ENCODE data around the gene NYNRIN. TPM values are rescaled to one million over a fixed set of nuclear protein-coding genes. Genes with fewer than 3 reads are reported as not detected.

Gene NYNRIN
- total and polyA plus RNA-seq, 10 of the 15 experiments (the other 5 are each of a cell fraction or from before 2014, with no cell fraction given) = under 0.01 to 0.15 (median 0.01) TPM; not detected in 5

DNA sequence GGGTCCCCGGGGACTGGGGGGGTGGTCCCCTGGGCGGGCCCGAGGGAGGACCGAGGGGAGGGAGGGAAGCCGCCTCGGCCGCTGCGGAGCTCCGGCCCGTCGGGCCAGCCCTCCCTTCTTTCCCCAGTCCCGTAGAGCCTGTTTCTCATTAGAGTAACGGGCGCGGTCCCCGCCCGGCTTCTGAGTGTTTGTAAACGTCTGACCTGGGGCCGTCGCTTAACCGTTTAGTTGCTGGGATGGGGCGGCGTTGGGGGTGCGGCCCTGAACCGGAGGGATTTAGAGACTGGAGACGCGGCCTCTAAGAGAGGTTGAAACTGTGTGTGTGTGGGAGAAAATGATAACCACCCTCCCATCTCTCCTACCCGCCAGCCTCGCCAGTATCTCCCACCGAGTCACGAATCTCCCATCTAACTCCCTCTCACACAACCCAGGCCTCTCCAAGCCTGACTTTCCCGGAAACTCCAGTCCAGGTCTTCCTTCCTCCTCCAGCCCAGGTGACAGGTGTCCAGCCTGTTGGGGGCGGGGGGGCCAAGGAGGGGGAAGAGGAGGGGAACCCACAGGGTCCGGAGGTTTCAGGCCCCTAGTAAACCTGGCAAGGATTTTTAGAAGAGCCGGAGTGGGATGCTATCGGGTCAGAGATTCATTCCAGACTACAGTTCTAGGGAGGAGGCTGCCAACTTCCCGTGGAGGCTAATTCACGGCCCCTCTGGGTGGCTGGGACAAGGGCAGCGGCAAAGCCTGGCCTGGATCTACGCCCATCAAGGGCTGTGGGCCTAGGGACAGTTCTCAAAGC, 31.9 kb upstream of the NYNRIN start (continued):
- TF ChIP-seq, protein P1, sequence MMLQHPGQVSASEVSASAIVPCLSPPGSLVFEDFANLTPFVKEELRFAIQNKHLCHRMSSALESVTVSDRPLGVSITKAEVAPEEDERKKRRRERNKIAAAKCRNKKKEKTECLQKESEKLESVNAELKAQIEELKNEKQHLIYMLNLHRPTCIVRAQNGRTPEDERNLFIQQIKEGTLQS (IDR thresholded peaks at IDR 0.05; ENCODE audit: borderline replicate concordance, extremely low read depth, low read depth, low read length) = no peak
- peak; percentile 56; the same call in 1 of the 2 replicates for TF ChIP-seq RAD51 (IDR thresholded peaks at IDR 0.05)
- peak; percentile 53 for TF ChIP-seq SP1 (IDR thresholded peaks at IDR 0.05; ENCODE audit: low read depth, low read length)
- peak; percentile 100 for TF ChIP-seq MEF2B (IDR thresholded peaks at IDR 0.05; ENCODE audit: partially characterized antibody, poor library complexity, severe bottlenecking)
- peak; percentile 37 for TF ChIP-seq CREB1 (IDR thresholded peaks at IDR 0.05; ENCODE audit: low read depth)
- TF ChIP-seq, protein P2, sequence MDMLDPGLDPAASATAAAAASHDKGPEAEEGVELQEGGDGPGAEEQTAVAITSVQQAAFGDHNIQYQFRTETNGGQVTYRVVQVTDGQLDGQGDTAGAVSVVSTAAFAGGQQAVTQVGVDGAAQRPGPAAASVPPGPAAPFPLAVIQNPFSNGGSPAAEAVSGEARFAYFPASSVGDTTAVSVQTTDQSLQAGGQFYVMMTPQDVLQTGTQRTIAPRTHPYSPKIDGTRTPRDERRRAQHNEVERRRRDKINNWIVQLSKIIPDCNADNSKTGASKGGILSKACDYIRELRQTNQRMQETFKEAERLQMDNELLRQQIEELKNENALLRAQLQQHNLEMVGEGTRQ (IDR thresholded peaks at IDR 0.05; ENCODE audit: borderline replicate concordance, low read depth, low read length) = no peak
- TF ChIP-seq, protein P3, sequence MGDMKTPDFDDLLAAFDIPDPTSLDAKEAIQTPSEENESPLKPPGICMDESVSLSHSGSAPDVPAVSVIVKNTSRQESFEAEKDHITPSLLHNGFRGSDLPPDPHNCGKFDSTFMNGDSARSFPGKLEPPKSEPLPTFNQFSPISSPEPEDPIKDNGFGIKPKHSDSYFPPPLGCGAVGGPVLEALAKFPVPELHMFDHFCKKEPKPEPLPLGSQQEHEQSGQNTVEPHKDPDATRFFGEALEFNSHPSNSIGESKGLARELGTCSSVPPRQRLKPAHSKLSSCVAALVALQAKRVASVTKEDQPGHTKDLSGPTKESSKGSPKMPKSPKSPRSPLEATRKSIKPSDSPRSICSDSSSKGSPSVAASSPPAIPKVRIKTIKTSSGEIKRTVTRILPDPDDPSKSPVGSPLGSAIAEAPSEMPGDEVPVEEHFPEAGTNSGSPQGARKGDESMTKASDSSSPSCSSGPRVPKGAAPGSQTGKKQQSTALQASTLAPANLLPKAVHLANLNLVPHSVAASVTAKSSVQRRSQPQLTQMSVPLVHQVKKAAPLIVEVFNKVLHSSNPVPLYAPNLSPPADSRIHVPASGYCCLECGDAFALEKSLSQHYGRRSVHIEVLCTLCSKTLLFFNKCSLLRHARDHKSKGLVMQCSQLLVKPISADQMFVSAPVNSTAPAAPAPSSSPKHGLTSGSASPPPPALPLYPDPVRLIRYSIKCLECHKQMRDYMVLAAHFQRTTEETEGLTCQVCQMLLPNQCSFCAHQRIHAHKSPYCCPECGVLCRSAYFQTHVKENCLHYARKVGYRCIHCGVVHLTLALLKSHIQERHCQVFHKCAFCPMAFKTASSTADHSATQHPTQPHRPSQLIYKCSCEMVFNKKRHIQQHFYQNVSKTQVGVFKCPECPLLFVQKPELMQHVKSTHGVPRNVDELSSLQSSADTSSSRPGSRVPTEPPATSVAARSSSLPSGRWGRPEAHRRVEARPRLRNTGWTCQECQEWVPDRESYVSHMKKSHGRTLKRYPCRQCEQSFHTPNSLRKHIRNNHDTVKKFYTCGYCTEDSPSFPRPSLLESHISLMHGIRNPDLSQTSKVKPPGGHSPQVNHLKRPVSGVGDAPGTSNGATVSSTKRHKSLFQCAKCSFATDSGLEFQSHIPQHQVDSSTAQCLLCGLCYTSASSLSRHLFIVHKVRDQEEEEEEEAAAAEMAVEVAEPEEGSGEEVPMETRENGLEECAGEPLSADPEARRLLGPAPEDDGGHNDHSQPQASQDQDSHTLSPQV (IDR thresholded peaks at IDR 0.05) = no peak
- TF ChIP-seq, protein P4, sequence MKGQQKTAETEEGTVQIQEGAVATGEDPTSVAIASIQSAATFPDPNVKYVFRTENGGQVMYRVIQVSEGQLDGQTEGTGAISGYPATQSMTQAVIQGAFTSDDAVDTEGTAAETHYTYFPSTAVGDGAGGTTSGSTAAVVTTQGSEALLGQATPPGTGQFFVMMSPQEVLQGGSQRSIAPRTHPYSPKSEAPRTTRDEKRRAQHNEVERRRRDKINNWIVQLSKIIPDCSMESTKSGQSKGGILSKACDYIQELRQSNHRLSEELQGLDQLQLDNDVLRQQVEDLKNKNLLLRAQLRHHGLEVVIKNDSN (IDR thresholded peaks at IDR 0.05; ENCODE audit: borderline replicate concordance, extremely low read length, insufficient read depth, low read depth, low read length) = no peak
